Muscle of leg (tissue), 11 donors: Measurements from ENCODE around the gene LSR. TPM values are rescaled to one million over a fixed set of nuclear protein-coding genes. Genes with fewer than 3 reads are reported as not detected.
"Not testable (repeated sequence)": the region's sequence is repeated elsewhere in the genome, so short reads cannot be mapped to it uniquely, and the experiment has no call there.

Experiments used
- DNase-seq: peaks from one replicate; pipeline ENCODE4 v3.0.0; 2013
- H3K27ac ChIP-seq: one replicate; pipeline ENCODE4 v1.5.1; 2013; ENCODE audit warnings: mild to moderate bottlenecking, low read length, control low read depth
- H3K27me3 ChIP-seq: one replicate; pipeline ENCODE4 v1.6.1; 2013; ENCODE audit warnings: low read length; ENCODE audit not compliant: control insufficient read depth, insufficient read depth
- H3K36me3 ChIP-seq: one replicate; pipeline ENCODE4 v1.6.1; 2013; ENCODE audit warnings: low read length; ENCODE audit not compliant: control insufficient read depth, insufficient read depth
- H3K4me1 ChIP-seq: one replicate; pipeline ENCODE4 v1.6.1; 2013; ENCODE audit warnings: low read length; ENCODE audit not compliant: control insufficient read depth, insufficient read depth
- H3K4me3 ChIP-seq: one replicate; pipeline ENCODE4 v1.5.1; 2013; ENCODE audit warnings: low read length, control low read depth
- H3K9me3 ChIP-seq: replicated peaks from 2 replicates; pipeline ENCODE4 v1.6.1; 2013; ENCODE audit warnings: low read depth, low read length; ENCODE audit not compliant: control insufficient read depth
- WGBS: methylation state at CpG from one replicate; pipeline ENCODE4 v1.1.5; 2013; ENCODE audit warnings: missing lambda C conversion rate; ENCODE audit not compliant: insufficient coverage; 5-methylcytosine and 5-hydroxymethylcytosine counted together
- polyA plus RNA-seq, 8 donors: library from polyadenylated mRNA; unstranded; fragments of 120-200 nt; gene quantifications; one replicate each; pipeline versions ENCODE4 v1.2.1 to v1.2.3, GENCODE V29; 2013; ENCODE audit warnings: inconsistent platforms in 1 of 8, low replicate concordance in 1 of 8; ENCODE audit not compliant: insufficient read length in 8 of 8, insufficient read depth in 1 of 8
- total RNA-seq: library from RNA; stranded (reverse); fragments of 120-200 nt; gene quantifications from one replicate; pipeline ENCODE4 v1.2.4, GENCODE V29; 2013

The LSR gene
- total and polyA plus RNA-seq, 9 donors = 2.9 to 15.2 (median 5.1) TPM

GRCh38 chr19:35217649-35217990 lies 31.2 kb upstream of the LSR start:
- H3K4me1 ChIP-seq = peaks cover 11% of the 10 kb centered on the region
- no peak for DNase-seq
- H3K9me3 ChIP-seq = peaks cover 5% of the 10 kb centered on the region
- no peak overlapping the region for H3K27ac ChIP-seq
- H3K36me3 ChIP-seq = no peaks in the 10 kb centered on the region
- H3K4me3 ChIP-seq = no peak overlapping the region
- no peaks in the 10 kb centered on the region for H3K27me3 ChIP-seq

- Histone ChIP-seq H3K27me3 (no peaks in the 10 kb centered on the region), H3K27ac (no peak overlapping the region), H3K9me3 (peaks cover 7% of the 10 kb centered on the region), H3K36me3 (no peaks in the 10 kb centered on the region), H3K4me1 (peaks cover 6% of the 10 kb centered on the region), H3K4me3 (no peak overlapping the region)
- no peak for DNase-seq
- no CpG with 5 or more reads among the region's 1 CpG for WGBS
Observed at GRCh38 chr19:35219008-35219407, 29.8 kb upstream of the LSR start.

GRCh38 chr19:35220315-35220921 lies 28.4 kb upstream of the LSR start:
- H3K27ac ChIP-seq = no peak overlapping the region
- WGBS = 33% methylated on average over 1 of the region's 3 CpGs
- no peaks in the 10 kb centered on the region for H3K36me3 ChIP-seq
- no peaks in the 10 kb centered on the region for H3K4me1 ChIP-seq
- H3K27me3 ChIP-seq = peaks cover 2% of the 10 kb centered on the region
- H3K4me3 ChIP-seq = no peak overlapping the region
- DNase-seq = no peak
- peaks cover 7% of the 10 kb centered on the region for H3K9me3 ChIP-seq

DNA sequence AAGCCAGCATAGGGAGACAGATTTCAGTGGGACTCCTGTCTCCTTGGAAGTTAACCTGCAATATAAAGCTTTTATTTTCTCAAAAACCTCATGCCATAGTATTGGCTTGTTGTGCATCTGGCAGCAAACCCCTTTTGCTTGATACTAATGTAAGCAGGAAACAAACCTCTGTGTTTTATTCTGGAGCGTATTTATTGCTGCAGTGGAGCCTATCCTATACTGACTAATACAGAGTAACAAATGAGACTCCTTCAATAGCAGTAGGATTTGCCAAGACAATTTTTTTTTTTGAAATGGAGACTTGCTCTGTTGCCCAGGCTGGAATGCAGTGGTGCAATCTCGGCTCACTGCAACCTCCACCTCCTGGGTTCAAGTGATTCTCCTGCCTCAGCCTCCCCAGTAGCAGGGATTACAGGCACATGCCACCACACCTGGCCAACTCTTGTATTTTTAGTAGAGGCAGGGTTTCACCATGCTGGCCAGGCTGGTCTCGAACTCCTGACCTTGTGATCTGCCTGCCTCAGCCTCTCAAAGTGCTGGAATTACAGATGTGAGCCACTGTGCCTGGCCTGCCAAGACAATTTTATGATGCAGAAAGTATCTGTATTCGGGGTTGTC lies 27.7 kb upstream of the LSR start:
- not testable (repeated sequence) for H3K36me3 ChIP-seq, H3K4me3 ChIP-seq, DNase-seq, H3K27ac ChIP-seq, H3K4me1 ChIP-seq, H3K27me3 ChIP-seq, H3K9me3 ChIP-seq
- 79% methylated on average over 2 of the region's 4 CpGs for WGBS

DNA sequence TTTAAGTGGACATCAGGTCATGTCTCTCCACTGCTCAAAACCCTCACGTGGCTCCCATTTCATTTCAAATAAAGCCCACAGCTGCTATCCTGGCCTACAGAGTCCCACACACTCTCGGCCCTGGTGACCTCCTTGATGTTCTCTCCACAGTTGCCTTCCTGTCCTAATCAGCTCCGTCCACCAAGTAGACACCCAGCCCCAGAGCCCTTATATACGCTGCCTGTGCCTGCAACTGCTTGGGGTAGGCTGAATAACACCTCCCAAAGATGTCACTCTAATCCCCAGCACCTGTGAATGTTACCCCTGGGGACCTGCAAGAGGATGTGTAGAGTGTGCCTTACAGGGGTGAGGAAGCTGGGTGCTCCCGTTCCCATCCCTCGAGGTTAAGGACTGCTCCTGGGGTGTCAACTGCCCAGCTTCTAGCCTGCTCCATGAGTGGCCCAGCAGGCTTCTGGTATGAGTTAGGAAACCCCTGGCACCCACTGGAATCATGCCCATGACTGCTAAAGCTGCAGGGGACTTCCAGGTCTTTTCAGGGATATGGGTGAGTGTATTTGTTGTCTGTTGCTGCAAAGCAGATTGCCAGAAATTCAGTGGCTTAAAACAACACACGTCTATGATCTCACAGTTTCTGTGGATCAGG lies 26.3 kb upstream of the LSR start:
- 76% methylated on average over 5 of the region's 7 CpGs for WGBS
- DNase-seq = no peak
- Histone ChIP-seq H3K4me1 (no peaks in the 10 kb centered on the region), H3K36me3 (no peaks in the 10 kb centered on the region), H3K4me3 (no peak overlapping the region), H3K9me3 (peaks cover 2% of the 10 kb centered on the region), H3K27ac (no peak overlapping the region), H3K27me3 (peaks cover 2% of the 10 kb centered on the region)

DNA sequence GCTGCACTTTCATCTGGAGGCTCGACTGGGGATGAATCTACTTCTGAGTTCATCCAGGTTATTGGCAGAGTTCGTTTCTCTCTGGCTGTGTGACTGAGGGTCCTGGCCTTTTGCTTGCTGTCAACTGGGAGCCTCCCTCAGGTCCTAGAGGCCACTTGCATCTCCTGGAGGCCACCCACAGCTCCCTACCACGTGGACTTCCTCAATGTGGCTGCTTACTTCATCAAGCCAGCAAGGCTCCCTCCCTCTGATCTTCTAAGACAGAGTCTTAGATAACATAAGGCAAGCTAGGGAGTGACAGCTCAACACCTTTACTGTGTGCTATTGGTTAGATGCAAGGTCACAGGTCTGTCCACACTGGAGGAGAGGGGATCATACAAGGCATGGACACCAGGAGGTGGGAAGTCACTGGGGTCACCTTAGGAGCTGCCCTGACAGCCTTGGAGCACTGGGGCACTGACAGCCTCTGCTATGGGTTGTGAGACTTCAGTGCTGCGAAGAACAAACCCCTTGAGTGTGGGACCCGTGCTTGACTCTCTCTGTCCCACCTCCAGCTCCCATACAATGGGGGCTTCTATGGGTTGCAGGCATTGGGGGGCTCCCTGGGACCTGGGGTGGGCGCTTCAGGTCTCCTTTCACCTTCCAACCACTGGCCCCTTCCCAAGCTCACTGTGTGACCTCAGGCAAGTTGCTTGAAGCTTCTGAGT lies 25.6 kb upstream of the LSR start:
- Histone ChIP-seq H3K4me3 (no peak overlapping the region), H3K4me1 (no peaks in the 10 kb centered on the region), H3K27ac (no peak overlapping the region), H3K27me3 (peaks cover 6% of the 10 kb centered on the region), H3K9me3 (peaks cover 2% of the 10 kb centered on the region), H3K36me3 (no peaks in the 10 kb centered on the region)
- 53% methylated on average over 4 of the region's 6 CpGs for WGBS
- DNase-seq = no peak

GRCh38 chr19:35223862-35224505 lies 24.8 kb upstream of the LSR start:
- H3K36me3 ChIP-seq = no peaks in the 10 kb centered on the region
- no peak for DNase-seq
- H3K9me3 ChIP-seq = peaks cover 2% of the 10 kb centered on the region
- peaks cover 6% of the 10 kb centered on the region for H3K27me3 ChIP-seq
- H3K27ac ChIP-seq = no peak overlapping the region
- H3K4me1 ChIP-seq = no peaks in the 10 kb centered on the region
- H3K4me3 ChIP-seq = no peak overlapping the region
- WGBS = no CpG with 5 or more reads among the region's 4 CpGs

DNA sequence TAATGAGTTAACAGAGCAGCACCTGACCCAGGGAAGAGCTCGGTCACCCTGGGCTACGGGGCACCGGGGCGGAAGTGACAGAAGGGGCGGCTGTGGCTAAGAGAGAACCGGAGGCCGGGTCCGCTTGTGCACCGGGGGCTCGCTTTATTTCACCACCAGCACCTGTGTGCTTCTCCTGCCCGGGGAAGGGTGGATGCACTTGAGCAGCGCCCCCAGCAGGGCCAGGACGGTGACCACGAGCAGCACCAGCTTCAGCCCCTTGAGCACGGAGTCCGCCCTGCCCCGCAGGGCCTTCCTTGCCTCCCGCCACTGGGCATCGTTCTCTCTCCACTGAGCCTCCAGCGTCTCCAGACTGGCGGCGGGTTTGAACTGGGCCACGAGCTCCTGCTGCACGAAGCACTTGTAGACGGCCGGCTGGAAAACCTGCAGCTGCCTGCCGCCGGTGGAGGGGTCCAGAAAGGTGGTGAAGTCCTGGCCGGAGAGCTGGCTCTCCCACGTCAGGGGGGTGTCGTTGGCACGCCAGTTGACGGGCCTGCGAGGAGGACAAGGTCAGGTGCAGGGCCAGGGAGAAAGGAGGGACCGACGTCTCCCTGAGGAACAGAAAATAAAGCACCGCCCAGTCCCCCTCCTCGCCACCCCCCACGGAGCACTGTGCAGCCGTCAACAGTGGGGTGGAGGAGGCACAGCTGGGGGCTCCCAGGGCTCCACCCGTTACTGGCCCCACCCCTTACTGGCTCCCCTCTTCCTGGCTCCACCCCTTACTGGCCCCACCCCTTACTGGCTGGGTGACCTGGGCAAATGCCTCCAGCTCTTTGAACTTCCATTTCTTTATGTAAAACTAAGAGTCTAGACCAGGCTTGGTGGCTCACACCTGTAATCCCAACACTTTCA lies 23.9 kb upstream of the LSR start:
- 33% methylated on average over 32 of the region's 41 CpGs for WGBS
- no peaks in the 10 kb centered on the region for H3K36me3 ChIP-seq
- no peak overlapping the region for H3K4me3 ChIP-seq
- no peaks in the 10 kb centered on the region for H3K4me1 ChIP-seq
- no peak overlapping the region for H3K27ac ChIP-seq
- H3K9me3 ChIP-seq = peaks cover 2% of the 10 kb centered on the region
- H3K27me3 ChIP-seq = peaks cover 6% of the 10 kb centered on the region
- no peak for DNase-seq

DNA sequence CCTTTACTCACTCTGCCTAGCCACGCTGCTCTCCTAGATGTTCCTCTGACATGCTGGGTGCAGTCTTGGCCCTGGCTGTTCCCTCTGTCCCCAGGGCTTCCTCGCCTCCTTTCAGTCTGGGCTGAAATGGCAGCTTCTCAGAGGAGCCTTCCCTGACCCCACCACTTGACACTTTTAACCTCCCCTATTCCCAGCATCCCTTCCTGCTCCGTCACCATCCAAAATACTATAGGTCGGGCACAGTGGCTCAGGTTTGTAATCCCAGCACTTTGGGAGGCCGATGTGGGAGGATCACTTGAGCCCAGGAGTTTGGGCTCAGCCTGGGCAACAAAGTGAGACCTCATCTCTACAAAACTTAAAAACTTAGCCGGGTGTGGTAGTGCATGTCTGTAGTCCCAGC lies 22.9 kb upstream of the LSR start:
- H3K4me3 ChIP-seq = no peak overlapping the region
- H3K36me3 ChIP-seq = no peaks in the 10 kb centered on the region
- H3K4me1 ChIP-seq = no peaks in the 10 kb centered on the region
- WGBS = 74% methylated on average over 4 of the region's 6 CpGs
- H3K27ac ChIP-seq = no peak overlapping the region
- peaks cover 6% of the 10 kb centered on the region for H3K27me3 ChIP-seq
- DNase-seq = no peak
- H3K9me3 ChIP-seq = peaks cover 2% of the 10 kb centered on the region
